Gastrocnemius medialis (tissue), 4 donors: ENCODE results near the gene TRMT10C. TPM values are rescaled to one million over a fixed set of nuclear protein-coding genes. Genes with fewer than 3 reads are reported as not detected.
A peak's percentile ranks its signal among the peaks of the same experiment; 100 is the strongest.
"Not testable (repeated sequence)": the region's sequence is repeated elsewhere in the genome, so short reads cannot be mapped to it uniquely, and the experiment has no call there.

Experiments used
- ATAC-seq, 2 donors: fragments of 150-250 bp; one replicate each; pipeline ENCODE4 v1.9.1; 2016
- DNase-seq, 2 donors: peaks; one replicate each; pipeline ENCODE4 v3.0.0-alpha.2; 2019
- H3K27ac ChIP-seq, 4 donors: fragments of 200-600 bp; sonication (generic); 1 replicate in 1 of 4; 2 replicates in 3 of 4; pipeline ENCODE4 v1.5.1; 2016 to 2018; ENCODE audit warnings: mild to moderate bottlenecking in 2 of 4, moderate library complexity in 1 of 4
- H3K27me3 ChIP-seq, 3 donors: fragments of 200-600 bp; sonication (generic) in 2 of 3; 1 replicate in 1 of 3; 2 replicates in 2 of 3; pipeline versions ENCODE4 v1.5.1 to v1.6.0; 2016 to 2019; ENCODE audit warnings: mild to moderate bottlenecking in 1 of 3, moderate library complexity in 1 of 3
- H3K36me3 ChIP-seq, 2 donors: fragments of 200-600 bp; sonication (generic) in 1 of 2; one replicate each; pipeline ENCODE4 v1.5.1; 2017 to 2018
- H3K4me1 ChIP-seq, 2 donors: fragments of 200-600 bp; sonication (generic) in 1 of 2; one replicate each; pipeline ENCODE4 v1.5.1; 2016 to 2017; ENCODE audit warnings: mild to moderate bottlenecking in 2 of 2
- H3K4me3 ChIP-seq, 4 donors: fragments of 200-600 bp; sonication (generic) in 3 of 4; 1 replicate in 1 of 4; 2 replicates in 3 of 4; pipeline ENCODE4 v1.5.1; 2016 to 2019; ENCODE audit warnings: mild to moderate bottlenecking in 2 of 4
- H3K9me3 ChIP-seq, 3 donors: fragments of 200-600 bp; sonication (generic) in 2 of 3; 1 replicate in 1 of 3; 2 replicates in 2 of 3; pipeline ENCODE4 v1.5.1; 2016 to 2019
- CTCF ChIP-seq, 5 experiments: fragments of 450-650 bp in 3 of 5; fragments of 200-600 bp in 2 of 5; sonication (generic) in 2 of 5; IDR thresholded peaks in 4 of 5; conservative IDR thresholded peaks in 1 of 5; 1 replicate in 4 of 5; 2 replicates in 1 of 5; pipeline ENCODE4 v1.5.1; 2016 to 2019; ENCODE audit warnings: antibody characterized with exemption in 5 of 5, mild to moderate bottlenecking in 3 of 5, moderate library complexity in 3 of 5
- POLR2A ChIP-seq, 2 donors: fragments of 450-650 bp; IDR thresholded peaks; one replicate each; pipeline ENCODE4 v1.6.1; 2017; ENCODE audit warnings: antibody characterized with exemption in 2 of 2, mild to moderate bottlenecking in 2 of 2, moderate library complexity in 2 of 2
- in situ Hi-C, 4 donors: fragments of 200-750 bp; cut with MboI; loops; one replicate each; pipeline versions ENCODE4 v1.15.0 to v1.8.0; 2017; ENCODE audit warnings: low sequenced_read_pairs in 4 of 4
- intact Hi-C: fragments of 100-400 bp; cut with DNase I; formaldehyde crosslinking; loops from one replicate; pipeline ENCODE4 v1.15.1; 2023; ENCODE audit warnings: low total_unique reads
- total RNA-seq, 4 donors: library from RNA; depleted of rRNA; stranded (reverse); fragments of >200 nt; gene quantifications; one replicate each; pipeline versions ENCODE4 v1.1.0 to v1.2.3, GENCODE V29; 2016

The TRMT10C gene
- total RNA-seq, 4 donors from 2014 or later: 17.9 to 33.2 (median 26.2) TPM

GRCh38 chr3:101536266-101536665, 25.4 kb upstream of the TRMT10C start:
- Histone ChIP-seq H3K4me1 (peaks cover 0 to 7% of the 10 kb centered on the region in 2 donors), H3K9me3 (no peaks in the 10 kb centered on the region), H3K27me3 (no peaks in the 10 kb centered on the region), H3K4me3 (no peak overlapping the region), H3K27ac (no peak overlapping the region), H3K36me3 (no peaks in the 10 kb centered on the region)
- TF ChIP-seq CTCF (IDR thresholded peaks at IDR 0.05 in 4 of 5, conservative IDR thresholded peaks at IDR 0.05 in 1 of 5): no peak
- no peak for TF ChIP-seq POLR2A (IDR thresholded peaks at IDR 0.05)
- ATAC-seq: no peak
- in situ Hi-C loops: no loop called here
- DNase-seq: no peak
- intact Hi-C loops: no loop called here

DNA sequence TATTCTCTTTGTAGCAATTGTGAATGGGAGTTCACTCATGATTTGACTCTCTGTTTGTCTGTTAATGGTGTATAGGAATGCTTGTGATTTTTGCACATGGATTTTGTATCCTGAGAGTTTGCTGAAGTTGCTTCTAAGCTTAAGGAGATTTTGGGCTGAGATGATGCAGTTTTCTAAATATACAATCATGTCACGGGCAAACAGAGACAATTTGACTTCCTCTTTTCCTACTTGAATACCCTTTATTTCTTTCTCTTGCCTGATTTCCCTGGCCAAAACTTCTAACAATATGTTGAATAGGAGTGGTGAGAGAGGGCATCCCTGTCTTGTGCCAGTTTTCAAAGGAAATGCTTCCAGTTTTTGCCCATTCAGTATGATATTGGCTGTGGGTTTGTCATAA, 24.7 kb upstream of the TRMT10C start:
- H3K27me3 ChIP-seq, H3K9me3 ChIP-seq, DNase-seq, H3K27ac ChIP-seq, H3K4me1 ChIP-seq, ATAC-seq, in situ Hi-C loops, H3K4me3 ChIP-seq, H3K36me3 ChIP-seq, intact Hi-C loops: not testable (repeated sequence)

DNA sequence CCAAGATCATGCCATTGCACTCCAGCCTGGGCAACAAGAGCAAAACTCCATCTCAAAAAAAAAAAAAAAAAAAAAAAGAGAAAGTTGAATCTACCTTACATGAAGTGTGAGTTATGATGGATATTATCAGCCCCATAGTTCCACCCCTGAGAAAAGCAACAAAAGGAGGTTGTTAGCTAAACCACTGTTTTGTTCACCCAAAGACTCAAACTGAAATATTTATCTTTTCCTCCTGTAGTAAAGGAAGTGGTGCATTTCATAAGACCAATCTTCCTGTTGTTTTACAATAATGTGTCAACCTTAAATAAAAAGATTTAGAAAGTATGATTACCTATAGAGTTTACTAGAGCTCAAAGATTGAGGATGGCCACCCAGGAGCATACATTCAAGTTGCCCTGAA, 18.7 kb upstream of the TRMT10C start:
- H3K36me3 ChIP-seq: no peaks in the 10 kb centered on the region
- no peak overlapping the region for H3K4me3 ChIP-seq
- in situ Hi-C loops: no loop called here

GRCh38 chr3:101544161-101544850, 17.4 kb upstream of the TRMT10C start:
- in situ Hi-C loops: no loop called here
- Histone ChIP-seq H3K4me3 (no peak overlapping the region), H3K4me1 (no peaks in the 10 kb centered on the region), H3K36me3 (no peaks in the 10 kb centered on the region), H3K27ac (no peak overlapping the region), H3K27me3 (no peaks in the 10 kb centered on the region), H3K9me3 (no peaks in the 10 kb centered on the region)
- ATAC-seq (no peak), DNase-seq (no peak)
- TF ChIP-seq CTCF (IDR thresholded peaks at IDR 0.05 in 4 of 5, conservative IDR thresholded peaks at IDR 0.05 in 1 of 5) (peak in 1 of 5 experiments; percentile 16), POLR2A (IDR thresholded peaks at IDR 0.05) (no peak)
- intact Hi-C loops: no loop called here

More for the DNA sequence above, 18.7 kb upstream of the TRMT10C start:
- H3K27me3 ChIP-seq: no peaks in the 10 kb centered on the region
- intact Hi-C loops: no loop called here
- H3K27ac ChIP-seq: no peak overlapping the region
- TF ChIP-seq CTCF (IDR thresholded peaks at IDR 0.05 in 4 of 5, conservative IDR thresholded peaks at IDR 0.05 in 1 of 5) (no peak), POLR2A (IDR thresholded peaks at IDR 0.05) (no peak)
- ATAC-seq (no peak), DNase-seq (no peak)
- H3K4me1 ChIP-seq: no peaks in the 10 kb centered on the region
- H3K9me3 ChIP-seq: no peaks in the 10 kb centered on the region

GRCh38 chr3:101548527-101549105, 13.1 kb upstream of the TRMT10C start:
- Histone ChIP-seq H3K4me3 (no peak overlapping the region), H3K4me1 (no peaks in the 10 kb centered on the region), H3K27ac (no peak overlapping the region), H3K36me3 (no peaks in the 10 kb centered on the region), H3K27me3 (no peaks in the 10 kb centered on the region), H3K9me3 (no peaks in the 10 kb centered on the region)
- TF ChIP-seq CTCF (IDR thresholded peaks at IDR 0.05 in 4 of 5, conservative IDR thresholded peaks at IDR 0.05 in 1 of 5) (no peak), POLR2A (IDR thresholded peaks at IDR 0.05) (no peak)
- intact Hi-C loops: no loop called here
- in situ Hi-C loops: no loop called here
- DNase-seq (no peak), ATAC-seq (no peak)
